Suprapubic skin (tissue), 3 donors: Measurements from ENCODE around the gene C1orf35.

ENCODE experiments used
- CTCF ChIP-seq, 2 donors: fragments of 200-600 bp in 1 of 2; fragments of 450-650 bp in 1 of 2; sonication (generic) in 1 of 2; IDR thresholded peaks; one replicate each; pipeline ENCODE4 v1.5.1; 2016 to 2019; ENCODE audit warnings: antibody characterized with exemption in 2 of 2, mild to moderate bottlenecking in 1 of 2, moderate library complexity in 1 of 2
- EP300 ChIP-seq: sonication (generic); formaldehyde crosslinking; IDR thresholded peaks from one replicate; pipeline ENCODE4 v1.6.1; 2017; ENCODE audit warnings: antibody characterized with exemption
- POLR2A ChIP-seq, 2 donors: fragments of 450-650 bp; IDR thresholded peaks; one replicate each; pipeline ENCODE4 v1.6.1; 2017; ENCODE audit warnings: antibody characterized with exemption in 2 of 2, mild to moderate bottlenecking in 2 of 2, moderate library complexity in 2 of 2

GRCh38 chr1:228122921-228123441, 19.9 kb upstream of the C1orf35 start:
- TF ChIP-seq POLR2A (IDR thresholded peaks at IDR 0.05) (no peak), CTCF (IDR thresholded peaks at IDR 0.05) (no peak), EP300 (no peak)
